ENCODE data around the gene MAPK7. TPM values are rescaled to one million over a fixed set of nuclear protein-coding genes. Genes with fewer than 3 reads are reported as not detected.

MAPK7 gene
- total RNA-seq, 1 donor from 2014 or later, result 7.8 TPM

- H3K9ac ChIP-seq (ENCODE audit: low read depth in 1 of 3, low read length in 3 of 3), result no peak overlapping the region
- H3K36me3 ChIP-seq (ENCODE audit: control insufficient read depth in 3 of 3, insufficient read depth in 3 of 3, low read length in 3 of 3), result no peaks in the 10 kb centered on the region
- peaks cover 0 to 8% (median 7%) of the 10 kb centered on the region in 3 donors for H3K27me3 ChIP-seq (ENCODE audit: control insufficient read depth in 3 of 3, insufficient read depth in 3 of 3, low read length in 3 of 3)
- peaks cover 0 to 4% (median 0%) of the 10 kb centered on the region in 3 donors for H3K4me1 ChIP-seq (ENCODE audit: control insufficient read depth in 3 of 3, insufficient read depth in 3 of 3, low read length in 3 of 3)
- no peak overlapping the region for H3K27ac ChIP-seq (ENCODE audit: low read depth, low read length)
- H3K9me3 ChIP-seq (ENCODE audit: control insufficient read depth in 3 of 3, low read length in 3 of 3), result no peaks in the 10 kb centered on the region
- no peak overlapping the region for H3K4me3 ChIP-seq (ENCODE audit: low read length in 3 of 3)
Measured at GRCh38 chr17:19407601-19408345, 29.5 kb downstream of the MAPK7 start.

GRCh38 chr17:19408346-19408710 is 30.0 kb downstream of the MAPK7 start:
- H3K36me3 ChIP-seq (ENCODE audit: control insufficient read depth in 3 of 3, insufficient read depth in 3 of 3, low read length in 3 of 3), result no peaks in the 10 kb centered on the region
- no peak overlapping the region for H3K9ac ChIP-seq (ENCODE audit: low read depth in 1 of 3, low read length in 3 of 3)
- H3K27ac ChIP-seq (ENCODE audit: low read depth, low read length), result no peak overlapping the region
- H3K4me3 ChIP-seq (ENCODE audit: low read length in 3 of 3), result no peak overlapping the region
- no peaks in the 10 kb centered on the region for H3K9me3 ChIP-seq (ENCODE audit: control insufficient read depth in 3 of 3, low read length in 3 of 3)
- H3K27me3 ChIP-seq (ENCODE audit: control insufficient read depth in 3 of 3, insufficient read depth in 3 of 3, low read length in 3 of 3), result peaks cover 0 to 8% (median 7%) of the 10 kb centered on the region in 3 donors
- peaks cover 0 to 4% (median 0%) of the 10 kb centered on the region in 3 donors for H3K4me1 ChIP-seq (ENCODE audit: control insufficient read depth in 3 of 3, insufficient read depth in 3 of 3, low read length in 3 of 3)

- Histone ChIP-seq H3K9me3 (ENCODE audit: control insufficient read depth in 3 of 3, low read length in 3 of 3) (no peaks in the 10 kb centered on the region), H3K9ac (ENCODE audit: low read depth in 1 of 3, low read length in 3 of 3) (no peak overlapping the region), H3K27me3 (ENCODE audit: control insufficient read depth in 3 of 3, insufficient read depth in 3 of 3, low read length in 3 of 3) (peaks cover 0 to 9% (median 7%) of the 10 kb centered on the region in 3 donors), H3K36me3 (ENCODE audit: control insufficient read depth in 3 of 3, insufficient read depth in 3 of 3, low read length in 3 of 3) (no peaks in the 10 kb centered on the region), H3K4me1 (ENCODE audit: control insufficient read depth in 3 of 3, insufficient read depth in 3 of 3, low read length in 3 of 3) (peaks cover 0 to 4% (median 0%) of the 10 kb centered on the region in 3 donors), H3K27ac (ENCODE audit: low read depth, low read length) (no peak overlapping the region), H3K4me3 (ENCODE audit: low read length in 3 of 3) (no peak overlapping the region)
Measured at GRCh38 chr17:19409066-19409465, 30.8 kb downstream of the MAPK7 start.

- Histone ChIP-seq H3K4me1 (ENCODE audit: control insufficient read depth in 3 of 3, insufficient read depth in 3 of 3, low read length in 3 of 3) (peaks cover 0 to 4% (median 0%) of the 10 kb centered on the region in 3 donors), H3K27me3 (ENCODE audit: control insufficient read depth in 3 of 3, insufficient read depth in 3 of 3, low read length in 3 of 3) (peaks cover 0 to 12% (median 7%) of the 10 kb centered on the region in 3 donors), H3K4me3 (ENCODE audit: low read length in 3 of 3) (no peak overlapping the region), H3K9me3 (ENCODE audit: control insufficient read depth in 3 of 3, low read length in 3 of 3) (no peaks in the 10 kb centered on the region), H3K36me3 (ENCODE audit: control insufficient read depth in 3 of 3, insufficient read depth in 3 of 3, low read length in 3 of 3) (no peaks in the 10 kb centered on the region), H3K27ac (ENCODE audit: low read depth, low read length) (no peak overlapping the region), H3K9ac (ENCODE audit: low read depth in 1 of 3, low read length in 3 of 3) (peak overlapping the region in 1 of 3 donors; percentile 8)
Measured at GRCh38 chr17:19409509-19409908, 31.2 kb downstream of the MAPK7 start.

- Histone ChIP-seq H3K36me3 (ENCODE audit: control insufficient read depth in 3 of 3, insufficient read depth in 3 of 3, low read length in 3 of 3) (no peaks in the 10 kb centered on the region), H3K4me1 (ENCODE audit: control insufficient read depth in 3 of 3, insufficient read depth in 3 of 3, low read length in 3 of 3) (peaks cover 0 to 4% (median 0%) of the 10 kb centered on the region in 3 donors), H3K9me3 (ENCODE audit: control insufficient read depth in 3 of 3, low read length in 3 of 3) (no peaks in the 10 kb centered on the region), H3K4me3 (ENCODE audit: low read length in 3 of 3) (no peak overlapping the region), H3K27me3 (ENCODE audit: control insufficient read depth in 3 of 3, insufficient read depth in 3 of 3, low read length in 3 of 3) (peaks cover 0 to 12% (median 7%) of the 10 kb centered on the region in 3 donors), H3K9ac (ENCODE audit: low read depth in 1 of 3, low read length in 3 of 3) (no peak overlapping the region), H3K27ac (ENCODE audit: low read depth, low read length) (no peak overlapping the region)
Measured at GRCh38 chr17:19410091-19410490, 31.8 kb downstream of the MAPK7 start.

GRCh38 chr17:19410875-19411620 is 32.8 kb downstream of the MAPK7 start, which contains the start of gene RNF112:
Gene RNF112, plus strand, starts transcription at chr17:19411232. Its CDS starts 177 bp downstream, at chr17:19411409.
- H3K9ac ChIP-seq (ENCODE audit: low read depth in 1 of 3, low read length in 3 of 3), result peak within 1 kb of the TSS in 1 of 3 donors; percentile 40
- H3K4me3 ChIP-seq (ENCODE audit: low read length in 3 of 3), result peak within 1 kb of the TSS; percentile 27 to 54 (median 45)
- peaks cover 0 to 2% (median 0%) of the 10 kb centered on the region in 3 donors for H3K36me3 ChIP-seq (ENCODE audit: control insufficient read depth in 3 of 3, insufficient read depth in 3 of 3, low read length in 3 of 3)
- no peaks in the 10 kb centered on the region for H3K9me3 ChIP-seq (ENCODE audit: control insufficient read depth in 3 of 3, low read length in 3 of 3)
- peaks cover 0 to 4% (median 0%) of the 10 kb centered on the region in 3 donors for H3K4me1 ChIP-seq (ENCODE audit: control insufficient read depth in 3 of 3, insufficient read depth in 3 of 3, low read length in 3 of 3)
- H3K27ac ChIP-seq (ENCODE audit: low read depth, low read length), result no peak within 1 kb of the TSS
- peaks cover 0 to 12% (median 7%) of the 10 kb centered on the region in 3 donors for H3K27me3 ChIP-seq (ENCODE audit: control insufficient read depth in 3 of 3, insufficient read depth in 3 of 3, low read length in 3 of 3)

GRCh38 chr17:19411631-19412030 is 33.3 kb downstream of the MAPK7 start:
- no peak overlapping the region for H3K9ac ChIP-seq (ENCODE audit: low read depth in 1 of 3, low read length in 3 of 3)
- H3K4me3 ChIP-seq (ENCODE audit: low read length in 3 of 3), result peak overlapping the region in 2 of 3 donors; percentile 26 to 45
- H3K4me1 ChIP-seq (ENCODE audit: control insufficient read depth in 3 of 3, insufficient read depth in 3 of 3, low read length in 3 of 3), result peaks cover 0 to 4% (median 0%) of the 10 kb centered on the region in 3 donors
- H3K27me3 ChIP-seq (ENCODE audit: control insufficient read depth in 3 of 3, insufficient read depth in 3 of 3, low read length in 3 of 3), result peaks cover 0 to 12% (median 7%) of the 10 kb centered on the region in 3 donors
- no peaks in the 10 kb centered on the region for H3K9me3 ChIP-seq (ENCODE audit: control insufficient read depth in 3 of 3, low read length in 3 of 3)
- no peak overlapping the region for H3K27ac ChIP-seq (ENCODE audit: low read depth, low read length)
- peaks cover 0 to 2% (median 0%) of the 10 kb centered on the region in 3 donors for H3K36me3 ChIP-seq (ENCODE audit: control insufficient read depth in 3 of 3, insufficient read depth in 3 of 3, low read length in 3 of 3)

GRCh38 chr17:19412510-19412909 is 34.2 kb downstream of the MAPK7 start:
- Histone ChIP-seq H3K27me3 (ENCODE audit: control insufficient read depth in 3 of 3, insufficient read depth in 3 of 3, low read length in 3 of 3) (peaks cover 0 to 12% (median 7%) of the 10 kb centered on the region in 3 donors), H3K36me3 (ENCODE audit: control insufficient read depth in 3 of 3, insufficient read depth in 3 of 3, low read length in 3 of 3) (peaks cover 0 to 2% (median 0%) of the 10 kb centered on the region in 3 donors), H3K9me3 (ENCODE audit: control insufficient read depth in 3 of 3, low read length in 3 of 3) (no peaks in the 10 kb centered on the region), H3K4me3 (ENCODE audit: low read length in 3 of 3) (no peak overlapping the region), H3K4me1 (ENCODE audit: control insufficient read depth in 3 of 3, insufficient read depth in 3 of 3, low read length in 3 of 3) (peaks cover 0 to 4% (median 0%) of the 10 kb centered on the region in 3 donors), H3K9ac (ENCODE audit: low read depth in 1 of 3, low read length in 3 of 3) (no peak overlapping the region), H3K27ac (ENCODE audit: low read depth, low read length) (no peak overlapping the region)

GRCh38 chr17:19412984-19413383 is 34.7 kb downstream of the MAPK7 start:
- H3K4me3 ChIP-seq (ENCODE audit: low read length in 3 of 3), result no peak overlapping the region
- no peak overlapping the region for H3K27ac ChIP-seq (ENCODE audit: low read depth, low read length)
- H3K36me3 ChIP-seq (ENCODE audit: control insufficient read depth in 3 of 3, insufficient read depth in 3 of 3, low read length in 3 of 3), result peaks cover 0 to 2% (median 0%) of the 10 kb centered on the region in 3 donors
- H3K4me1 ChIP-seq (ENCODE audit: control insufficient read depth in 3 of 3, insufficient read depth in 3 of 3, low read length in 3 of 3), result peaks cover 0 to 4% (median 0%) of the 10 kb centered on the region in 3 donors
- H3K9ac ChIP-seq (ENCODE audit: low read depth in 1 of 3, low read length in 3 of 3), result no peak overlapping the region
- H3K9me3 ChIP-seq (ENCODE audit: control insufficient read depth in 3 of 3, low read length in 3 of 3), result no peaks in the 10 kb centered on the region
- H3K27me3 ChIP-seq (ENCODE audit: control insufficient read depth in 3 of 3, insufficient read depth in 3 of 3, low read length in 3 of 3), result peaks cover 0 to 12% (median 7%) of the 10 kb centered on the region in 3 donors
